A549 (cell line): ENCODE results near the gene PIGL. TPM values are rescaled to one million over a fixed set of nuclear protein-coding genes. Genes with fewer than 3 reads are reported as not detected.

Source experiments
- ATAC-seq, 2 experiments: fragments of 200-7000 bp in 1 of 2; fragments of >200 bp in 1 of 2; cut with Nextera tagmentation in 1 of 2; cut with Tn5 transposase in 1 of 2; 3 replicates each; pipeline versions ENCODE4 v1.8.0 to v1.9.1; 2018 to 2020; ENCODE audit warnings: mild to moderate bottlenecking in 1 of 2, moderate library complexity in 1 of 2
- CTCF ChIA-PET: fragments of 300-600 bp; sonication (Branson Sonifier 250); formaldehyde crosslinking; extraction: SDS; loops from one replicate; lab custom pipeline; 2021; ENCODE audit warnings: antibody characterized with exemption, inconsistent platforms; lab: Yijun Ruan, JAX
- POLR2A ChIA-PET: fragments of 350-600 bp; formaldehyde crosslinking; extraction: SDS; loops from one replicate; lab custom pipeline; 2021; ENCODE audit warnings: antibody characterized with exemption, inconsistent platforms; lab: Yijun Ruan, JAX
- DNase-seq, 2 experiments: peaks; one replicate each; pipeline versions ENCODE4 v3.0.0 to v3.0.0-alpha.2; 2011 to 2016; ENCODE audit warnings: low read depth in 1 of 2, low spot score in 1 of 2
- FAIRE-seq: peaks from 2 replicates; lab custom pipeline; 2011; peaks lifted over from hg19 to GRCh38; lab: Jason Lieb, UNC
- H3K27ac ChIP-seq, 2 experiments: fragments of >200 bp; sonication (Bioruptor Twin); formaldehyde crosslinking; 3 replicates each; pipeline ENCODE4 v1.5.1; 2016 to 2017
- H3K4me1 ChIP-seq: fragments of >200 bp; sonication (Bioruptor Twin); formaldehyde crosslinking; 3 replicates; pipeline ENCODE4 v1.6.1; 2016
- H3K4me2 ChIP-seq: fragments of >200 bp; sonication (Bioruptor Twin); formaldehyde crosslinking; 3 replicates; pipeline ENCODE4 v1.6.1; 2016
- H3K4me3 ChIP-seq: fragments of >200 bp; sonication (Bioruptor Twin); formaldehyde crosslinking; 3 replicates; pipeline ENCODE4 v1.5.1; 2016
- H3K9me3 ChIP-seq: fragments of >200 bp; sonication (Bioruptor Twin); formaldehyde crosslinking; 3 replicates; pipeline ENCODE4 v1.6.1; 2016
- CEBPB ChIP-seq, 2 experiments: fragments of >200 bp in 1 of 2; sonication (Bioruptor Twin) in 1 of 2; formaldehyde crosslinking in 1 of 2; IDR thresholded peaks; 2 replicates each; pipeline ENCODE4 v1.6.1; 2012 to 2016
- CHD4 ChIP-seq: fragments of 200-600 bp; sonication (generic); IDR thresholded peaks from 2 replicates; pipeline ENCODE4 v1.6.1; 2016; ENCODE audit warnings: antibody characterized with exemption, mild to moderate bottlenecking, borderline replicate concordance
- EHF ChIP-seq: fragments of 250-450 bp; sonication (Bioruptor Pico); IDR thresholded peaks from 2 replicates; pipeline ENCODE4 v1.5.0; 2020; ENCODE audit warnings: mild to moderate bottlenecking
- EHMT2 ChIP-seq: fragments of 200-600 bp; sonication (generic); IDR thresholded peaks from 2 replicates; pipeline ENCODE4 v1.6.1; 2016; ENCODE audit warnings: antibody characterized with exemption, low read depth, mild to moderate bottlenecking, moderate library complexity
- EP300 ChIP-seq, 2 experiments: fragments of >200 bp; sonication (Bioruptor Twin); formaldehyde crosslinking; IDR thresholded peaks; 2 replicates in 1 of 2; 3 replicates in 1 of 2; pipeline ENCODE4 v1.6.1; 2016 to 2017
- ESRRA ChIP-seq: fragments of 150-350 bp; IDR thresholded peaks from 2 replicates; pipeline ENCODE4 v1.6.1; 2014; ENCODE audit warnings: mild to moderate bottlenecking, low read length, borderline replicate concordance
- FOSL2 ChIP-seq, 2 experiments: fragments of 450-650 bp in 1 of 2; fragments of >200 bp in 1 of 2; sonication (Bioruptor Twin) in 1 of 2; formaldehyde crosslinking; IDR thresholded peaks; 2 replicates each; pipeline versions ENCODE4 v1.5.0 to v1.6.1; 2016 to 2020; ENCODE audit warnings: mild to moderate bottlenecking in 1 of 2, moderate library complexity in 1 of 2
- GATA3 ChIP-seq: IDR thresholded peaks from 2 replicates; pipeline ENCODE4 v1.6.1; 2012; ENCODE audit warnings: borderline replicate concordance
- HEYL ChIP-seq: fragments of 250-450 bp; sonication (Bioruptor Pico); IDR thresholded peaks from 2 replicates; pipeline ENCODE4 v1.8.0; 2021; ENCODE audit warnings: mild to moderate bottlenecking, moderate library complexity
- HOXB13 ChIP-seq: fragments of 250-450 bp; sonication (Bioruptor Pico); IDR thresholded peaks from 2 replicates; pipeline ENCODE4 v1.5.0; 2020; ENCODE audit warnings: low read depth, mild to moderate bottlenecking, moderate library complexity
- HOXB5 ChIP-seq: fragments of 250-450 bp; sonication (Bioruptor Pico); IDR thresholded peaks from 2 replicates; pipeline ENCODE4 v1.5.0; 2020; ENCODE audit warnings: mild to moderate bottlenecking, moderate library complexity
- JUN ChIP-seq, 2 experiments: fragments of >200 bp; sonication (Bioruptor Twin); formaldehyde crosslinking; IDR thresholded peaks; 2 replicates in 1 of 2; 3 replicates in 1 of 2; pipeline ENCODE4 v1.6.1; 2016 to 2017
- MAFK ChIP-seq: fragments of 450-650 bp; IDR thresholded peaks from 2 replicates; pipeline ENCODE4 v1.6.1; 2014; ENCODE audit not compliant: partially characterized antibody
- MAZ ChIP-seq: fragments of 150-350 bp; IDR thresholded peaks from 2 replicates; pipeline ENCODE4 v1.6.1; 2014; ENCODE audit warnings: antibody characterized with exemption, low read depth, low read length, borderline replicate concordance
- POLR2A ChIP-seq: IDR thresholded peaks from 2 replicates; pipeline ENCODE4 v1.6.1; 2012; ENCODE audit warnings: mild to moderate bottlenecking, low read length
- RAD21 ChIP-seq, 2 experiments: fragments of >200 bp in 1 of 2; sonication (Bioruptor Twin) in 1 of 2; formaldehyde crosslinking in 1 of 2; IDR thresholded peaks in 1 of 2; conservative IDR thresholded peaks in 1 of 2; 2 replicates in 1 of 2; 3 replicates in 1 of 2; pipeline ENCODE4 v1.6.1; 2012 to 2018; ENCODE audit warnings: inconsistent platforms in 1 of 2
- RARB ChIP-seq: fragments of 250-450 bp; sonication (Bioruptor Pico); IDR thresholded peaks from 2 replicates; pipeline ENCODE4 v1.8.0; 2021; ENCODE audit warnings: mild to moderate bottlenecking, moderate library complexity
- SMC3 ChIP-seq: fragments of >200 bp; sonication (Bioruptor Twin); formaldehyde crosslinking; IDR thresholded peaks from 3 replicates; pipeline ENCODE4 v1.6.1; 2018; ENCODE audit warnings: inconsistent platforms
- TFCP2L1 ChIP-seq: fragments of 250-450 bp; sonication (Bioruptor Pico); IDR thresholded peaks from 2 replicates; pipeline ENCODE4 v1.5.0; 2021; ENCODE audit warnings: mild to moderate bottlenecking
- TP53 ChIP-seq: fragments of 250-450 bp; sonication (Bioruptor Pico); IDR thresholded peaks from 2 replicates; pipeline ENCODE4 v1.5.0; 2021; ENCODE audit warnings: mild to moderate bottlenecking, moderate library complexity
- ZFP36 ChIP-seq: fragments of 450-650 bp; IDR thresholded peaks from 2 replicates; pipeline ENCODE4 v1.6.1; 2014; ENCODE audit warnings: borderline replicate concordance; ENCODE audit not compliant: partially characterized antibody
- ZSCAN20 ChIP-seq: fragments of 250-450 bp; sonication (Bioruptor Pico); IDR thresholded peaks from 2 replicates; pipeline ENCODE4 v1.8.0; 2022; ENCODE audit warnings: mild to moderate bottlenecking, moderate library complexity
- WGBS: methylation state at CpG from one replicate; pipeline ENCODE4 v1.1.6; 2017; ENCODE audit errors: missing lambda C conversion rate; 5-methylcytosine and 5-hydroxymethylcytosine counted together
- polyA plus RNA-seq, 4 experiments: library from polyadenylated mRNA; depleted of rRNA in 3 of 4; stranded (reverse); fragments of >200 nt; fragmentation: RNase III in 1 of 4; extraction: RNeasy Plus Mini Kit Qiagen cat#74134 plus additional on column Dnase treatment in 1 of 4; gene quantifications; 2 replicates in 3 of 4; 3 replicates in 1 of 4; pipeline ENCODE4 v1.2.3, GENCODE V29; 2011 to 2017
- TF ChIP-seq, protein P1 (sequence below): fragments of 450-650 bp; IDR thresholded peaks from 2 replicates; pipeline ENCODE4 v1.6.1; 2014; ENCODE audit warnings: antibody characterized with exemption
- TF ChIP-seq, protein P2 (sequence below): IDR thresholded peaks from 2 replicates; pipeline ENCODE4 v1.6.1; 2012
- TF ChIP-seq, protein P3 (sequence below): fragments of 150-350 bp; IDR thresholded peaks from 2 replicates; pipeline ENCODE4 v1.6.1; 2014; ENCODE audit warnings: low read depth, mild to moderate bottlenecking, low read length
- TF ChIP-seq, protein P4 (sequence below): IDR thresholded peaks from 2 replicates; pipeline ENCODE4 v1.6.1; 2012
- TF ChIP-seq, protein P5 (sequence below): fragments of 200-600 bp; sonication (generic); IDR thresholded peaks from 2 replicates; pipeline ENCODE4 v1.6.1; 2016; ENCODE audit warnings: antibody characterized with exemption, mild to moderate bottlenecking, moderate library complexity
- TF ChIP-seq, protein P6 (sequence below): IDR thresholded peaks from 2 replicates; pipeline ENCODE4 v1.6.1; 2012; ENCODE audit warnings: low read depth, borderline replicate concordance

PIGL gene
- polyA plus RNA-seq, 2 of the 4 experiments (the other 2 are of a cell fraction): 27.5 to 35.1 TPM

DNA sequence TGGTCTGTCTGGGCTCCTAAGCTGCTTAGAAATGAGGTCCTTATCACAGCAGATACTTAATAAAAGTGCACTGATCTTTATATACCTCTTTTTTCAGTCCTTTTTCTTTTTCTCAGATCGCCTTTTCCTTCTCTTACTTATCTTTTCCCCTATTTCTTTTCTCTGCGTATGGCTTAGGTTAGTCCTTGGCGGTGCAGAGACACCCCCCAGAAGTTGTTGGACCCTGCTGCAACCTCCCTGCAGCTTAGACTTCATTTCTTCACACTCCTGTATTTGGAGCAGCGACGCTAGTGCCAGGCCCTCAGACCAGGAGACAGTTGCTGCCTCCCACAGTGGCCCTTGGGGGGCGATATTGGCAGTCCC lies 68.6 kb downstream of the PIGL start (continued):
- TF ChIP-seq RAD21 (conservative IDR thresholded peaks at IDR 0.05 in 1 of 2, IDR thresholded peaks at IDR 0.05 in 1 of 2) (peak; percentile 88 to 89; a peak in 4 of 5 replicates), MAZ (0 out of 2 replicates have a peak, but pooled peaks have one; percentile 16), EHF (CRISPR knock-in tag) (0 out of 2 replicates have a peak, but pooled peaks have one; percentile 24), SMC3 (peak; percentile 93; the same call in 1 of the 3 replicates)
- TF ChIP-seq, protein P1, sequence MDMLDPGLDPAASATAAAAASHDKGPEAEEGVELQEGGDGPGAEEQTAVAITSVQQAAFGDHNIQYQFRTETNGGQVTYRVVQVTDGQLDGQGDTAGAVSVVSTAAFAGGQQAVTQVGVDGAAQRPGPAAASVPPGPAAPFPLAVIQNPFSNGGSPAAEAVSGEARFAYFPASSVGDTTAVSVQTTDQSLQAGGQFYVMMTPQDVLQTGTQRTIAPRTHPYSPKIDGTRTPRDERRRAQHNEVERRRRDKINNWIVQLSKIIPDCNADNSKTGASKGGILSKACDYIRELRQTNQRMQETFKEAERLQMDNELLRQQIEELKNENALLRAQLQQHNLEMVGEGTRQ: no peak

DNA sequence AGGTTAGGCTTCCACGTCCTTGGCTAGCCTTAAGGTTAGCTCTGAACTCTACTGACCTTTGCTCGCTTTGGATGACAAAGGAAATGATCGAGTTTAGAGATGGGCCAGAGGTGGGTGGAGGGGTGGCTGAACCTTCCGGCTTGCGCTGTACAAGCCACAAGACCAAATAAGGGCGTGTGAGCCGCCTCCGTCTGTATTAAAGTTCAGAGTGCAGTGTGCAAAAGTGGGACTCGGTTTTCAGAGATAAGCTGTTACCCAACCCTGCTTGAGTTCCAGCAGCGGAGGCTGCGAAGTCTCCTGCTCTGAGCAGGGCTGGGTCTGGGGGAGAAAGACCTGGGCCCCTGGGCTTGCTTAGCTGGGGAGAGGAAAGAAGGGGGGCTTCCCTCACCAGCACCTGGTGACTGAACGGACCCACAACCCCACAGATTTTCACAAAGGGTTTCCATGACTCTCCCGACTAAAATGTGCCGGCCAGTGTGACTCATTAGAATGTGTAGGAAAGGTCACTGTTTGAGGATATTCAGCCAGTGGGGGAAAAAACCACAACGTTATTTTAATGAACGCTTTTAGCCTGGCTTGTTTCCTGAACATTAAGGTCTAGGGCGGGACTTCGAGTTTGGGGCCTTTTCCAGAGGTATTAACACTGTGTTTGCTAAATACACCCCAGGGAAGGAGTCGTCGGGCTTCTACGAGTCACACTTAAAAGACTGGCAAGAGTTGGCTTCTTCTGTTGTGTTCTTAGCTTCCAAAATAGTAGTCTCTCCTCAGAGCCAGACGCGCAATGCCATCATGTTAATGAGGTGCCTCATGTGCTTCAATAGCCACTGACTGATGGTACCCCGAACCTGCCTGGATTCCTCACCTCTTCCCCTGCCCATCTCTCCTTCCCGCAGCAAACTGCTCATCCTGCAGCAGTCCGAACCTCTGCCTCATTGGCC lies 69.3 kb downstream of the PIGL start:
- POLR2A ChIA-PET: interaction anchor here (0.5 to 4.9 kb wide), 29 partner anchors 9 to 301 kb away, joined by 3 to 57 read pairs (median 5); partner anchors contain the start of genes CENPV, NCOR1, PIGL and TTC19
- WGBS: 3% methylated on average over 26 of the region's 26 CpGs
- Histone ChIP-seq H3K4me3 (no peak overlapping the region), H3K27ac (peak overlapping the region; percentile 96 to 97), H3K9me3 (no peaks in the 10 kb centered on the region), H3K4me1 (peaks cover 77% of the 10 kb centered on the region), H3K4me2 (peak overlapping the region; percentile 74)
- ATAC-seq (peak; percentile 88 to 92), FAIRE-seq (peak; percentile 98), DNase-seq (peak; percentile 99)
- CTCF ChIA-PET: interaction anchor here (0.6 to 10.0 kb wide), 46 partner anchors 9 to 235 kb away, joined by 3 to 69 read pairs (median 5); partner anchors contain the start of genes CENPV, NCOR1, PIGL and UBB
- peak; percentile 45; the same call in 1 of the 2 replicates for TF ChIP-seq TFCP2L1 (CRISPR knock-in tag)
- TF ChIP-seq JUN (IDR thresholded peaks at IDR 0.05): peak; percentile 97 to 99
- TF ChIP-seq, protein P2, sequence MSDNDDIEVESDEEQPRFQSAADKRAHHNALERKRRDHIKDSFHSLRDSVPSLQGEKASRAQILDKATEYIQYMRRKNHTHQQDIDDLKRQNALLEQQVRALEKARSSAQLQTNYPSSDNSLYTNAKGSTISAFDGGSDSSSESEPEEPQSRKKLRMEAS: peak; percentile 51
- no peak; the same call in 1 of the 2 replicates for TF ChIP-seq RARB (CRISPR knock-in tag)
- no peak for TF ChIP-seq CHD4
- TF ChIP-seq, protein P3, sequence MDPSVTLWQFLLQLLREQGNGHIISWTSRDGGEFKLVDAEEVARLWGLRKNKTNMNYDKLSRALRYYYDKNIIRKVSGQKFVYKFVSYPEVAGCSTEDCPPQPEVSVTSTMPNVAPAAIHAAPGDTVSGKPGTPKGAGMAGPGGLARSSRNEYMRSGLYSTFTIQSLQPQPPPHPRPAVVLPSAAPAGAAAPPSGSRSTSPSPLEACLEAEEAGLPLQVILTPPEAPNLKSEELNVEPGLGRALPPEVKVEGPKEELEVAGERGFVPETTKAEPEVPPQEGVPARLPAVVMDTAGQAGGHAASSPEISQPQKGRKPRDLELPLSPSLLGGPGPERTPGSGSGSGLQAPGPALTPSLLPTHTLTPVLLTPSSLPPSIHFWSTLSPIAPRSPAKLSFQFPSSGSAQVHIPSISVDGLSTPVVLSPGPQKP: peak; percentile 95
- TF ChIP-seq POLR2A: peak; percentile 18; the same call in 1 of the 2 replicates
- peak; percentile 13 to 34; a peak in 3 of 5 replicates for TF ChIP-seq RAD21 (conservative IDR thresholded peaks at IDR 0.05 in 1 of 2, IDR thresholded peaks at IDR 0.05 in 1 of 2)
- TF ChIP-seq EP300 (IDR thresholded peaks at IDR 0.05): peak; percentile 28 to 79; a peak in 2 of 5 replicates
- peak; percentile 76 for TF ChIP-seq TP53 (CRISPR knock-in tag)
- peak; percentile 84 for TF ChIP-seq ZFP36
- TF ChIP-seq CEBPB (IDR thresholded peaks at IDR 0.05): peak; percentile 47 to 81
- peak; percentile 91 for TF ChIP-seq HOXB13 (CRISPR knock-in tag)
- TF ChIP-seq, protein P4, sequence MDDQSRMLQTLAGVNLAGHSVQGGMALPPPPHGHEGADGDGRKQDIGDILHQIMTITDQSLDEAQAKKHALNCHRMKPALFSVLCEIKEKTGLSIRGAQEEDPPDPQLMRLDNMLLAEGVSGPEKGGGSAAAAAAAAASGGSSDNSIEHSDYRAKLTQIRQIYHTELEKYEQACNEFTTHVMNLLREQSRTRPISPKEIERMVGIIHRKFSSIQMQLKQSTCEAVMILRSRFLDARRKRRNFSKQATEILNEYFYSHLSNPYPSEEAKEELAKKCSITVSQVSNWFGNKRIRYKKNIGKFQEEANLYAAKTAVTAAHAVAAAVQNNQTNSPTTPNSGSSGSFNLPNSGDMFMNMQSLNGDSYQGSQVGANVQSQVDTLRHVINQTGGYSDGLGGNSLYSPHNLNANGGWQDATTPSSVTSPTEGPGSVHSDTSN: peak; percentile 20; the same call in 1 of the 2 replicates
- TF ChIP-seq HOXB5 (CRISPR knock-in tag): peak; percentile 69; the same call in 1 of the 2 replicates
- TF ChIP-seq, protein P5, sequence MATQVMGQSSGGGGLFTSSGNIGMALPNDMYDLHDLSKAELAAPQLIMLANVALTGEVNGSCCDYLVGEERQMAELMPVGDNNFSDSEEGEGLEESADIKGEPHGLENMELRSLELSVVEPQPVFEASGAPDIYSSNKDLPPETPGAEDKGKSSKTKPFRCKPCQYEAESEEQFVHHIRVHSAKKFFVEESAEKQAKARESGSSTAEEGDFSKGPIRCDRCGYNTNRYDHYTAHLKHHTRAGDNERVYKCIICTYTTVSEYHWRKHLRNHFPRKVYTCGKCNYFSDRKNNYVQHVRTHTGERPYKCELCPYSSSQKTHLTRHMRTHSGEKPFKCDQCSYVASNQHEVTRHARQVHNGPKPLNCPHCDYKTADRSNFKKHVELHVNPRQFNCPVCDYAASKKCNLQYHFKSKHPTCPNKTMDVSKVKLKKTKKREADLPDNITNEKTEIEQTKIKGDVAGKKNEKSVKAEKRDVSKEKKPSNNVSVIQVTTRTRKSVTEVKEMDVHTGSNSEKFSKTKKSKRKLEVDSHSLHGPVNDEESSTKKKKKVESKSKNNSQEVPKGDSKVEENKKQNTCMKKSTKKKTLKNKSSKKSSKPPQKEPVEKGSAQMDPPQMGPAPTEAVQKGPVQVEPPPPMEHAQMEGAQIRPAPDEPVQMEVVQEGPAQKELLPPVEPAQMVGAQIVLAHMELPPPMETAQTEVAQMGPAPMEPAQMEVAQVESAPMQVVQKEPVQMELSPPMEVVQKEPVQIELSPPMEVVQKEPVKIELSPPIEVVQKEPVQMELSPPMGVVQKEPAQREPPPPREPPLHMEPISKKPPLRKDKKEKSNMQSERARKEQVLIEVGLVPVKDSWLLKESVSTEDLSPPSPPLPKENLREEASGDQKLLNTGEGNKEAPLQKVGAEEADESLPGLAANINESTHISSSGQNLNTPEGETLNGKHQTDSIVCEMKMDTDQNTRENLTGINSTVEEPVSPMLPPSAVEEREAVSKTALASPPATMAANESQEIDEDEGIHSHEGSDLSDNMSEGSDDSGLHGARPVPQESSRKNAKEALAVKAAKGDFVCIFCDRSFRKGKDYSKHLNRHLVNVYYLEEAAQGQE: no peak
- TF ChIP-seq EHMT2: no peak
- TF ChIP-seq ESRRA: peak; percentile 99; the same call in 1 of the 2 replicates
- TF ChIP-seq MAFK: peak; percentile 48
- peak; percentile 85 for TF ChIP-seq FOSL2 (IDR thresholded peaks at IDR 0.05)
- peak; percentile 98 for TF ChIP-seq FOSL2 (CRISPR knock-in tag; IDR thresholded peaks at IDR 0.05)
- 0 out of 2 replicates have a peak, but pooled peaks have one; percentile 53 for TF ChIP-seq ZSCAN20 (CRISPR knock-in tag)
- peak; percentile 82 for TF ChIP-seq HEYL
- TF ChIP-seq GATA3: peak; percentile 82
- TF ChIP-seq, protein P6, sequence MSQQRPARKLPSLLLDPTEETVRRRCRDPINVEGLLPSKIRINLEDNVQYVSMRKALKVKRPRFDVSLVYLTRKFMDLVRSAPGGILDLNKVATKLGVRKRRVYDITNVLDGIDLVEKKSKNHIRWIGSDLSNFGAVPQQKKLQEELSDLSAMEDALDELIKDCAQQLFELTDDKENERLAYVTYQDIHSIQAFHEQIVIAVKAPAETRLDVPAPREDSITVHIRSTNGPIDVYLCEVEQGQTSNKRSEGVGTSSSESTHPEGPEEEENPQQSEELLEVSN: peak; percentile 68; the same call in 1 of the 2 replicates
